Raji (cell line): ENCODE results near the gene OSTF1.

Experiments
- POLR2A ChIP-seq: IDR thresholded peaks from 2 replicates; pipeline ENCODE4 v1.6.1; 2011; ENCODE audit warnings: low read depth, low read length, control low read depth; ENCODE audit not compliant: insufficient read depth

The OSTF1 gene

GRCh38 chr9:75164573-75164972 lies 76.3 kb downstream of the OSTF1 start:
- no peak for TF ChIP-seq POLR2A

- TF ChIP-seq POLR2A, result no peak
Measured at GRCh38 chr9:75167281-75167680, 79.0 kb downstream of the OSTF1 start.

- no peak for TF ChIP-seq POLR2A
Measured at GRCh38 chr9:75168270-75169178, 80.2 kb downstream of the OSTF1 start.

- TF ChIP-seq POLR2A, result no peak
Measured at GRCh38 chr9:75169623-75170022, 81.3 kb downstream of the OSTF1 start.

GRCh38 chr9:75170898-75171360 lies 82.6 kb downstream of the OSTF1 start:
- TF ChIP-seq POLR2A, result no peak

- TF ChIP-seq POLR2A, result no peak
Measured at GRCh38 chr9:75175395-75175794, 87.1 kb downstream of the OSTF1 start.

GRCh38 chr9:75176037-75176436 lies 87.7 kb downstream of the OSTF1 start:
- TF ChIP-seq POLR2A, result no peak

GRCh38 chr9:75181750-75182149 lies 93.4 kb downstream of the OSTF1 start:
- no peak for TF ChIP-seq POLR2A

- TF ChIP-seq POLR2A, result no peak
Measured at GRCh38 chr9:75183306-75183705, 95.0 kb downstream of the OSTF1 start.

GRCh38 chr9:75184471-75184870 lies 96.2 kb downstream of the OSTF1 start:
- TF ChIP-seq POLR2A, result no peak

- TF ChIP-seq POLR2A, result no peak
Measured at GRCh38 chr9:75185585-75186170, 97.4 kb downstream of the OSTF1 start.

- TF ChIP-seq POLR2A, result no peak
Measured at GRCh38 chr9:75186767-75187380, 98.6 kb downstream of the OSTF1 start.

GRCh38 chr9:75188756-75189155 lies 100.4 kb downstream of the OSTF1 start:
- no peak for TF ChIP-seq POLR2A

- TF ChIP-seq POLR2A, result no peak
Measured at GRCh38 chr9:75190762-75191161, 102.4 kb downstream of the OSTF1 start.
